ENCODE measurements around the gene BNIPL. TPM values are rescaled to one million over a fixed set of nuclear protein-coding genes. Genes with fewer than 3 reads are reported as not detected.

BNIPL gene
- total and polyA plus RNA-seq, 2 of the 13 experiments (the other 11 are each of a cell fraction or from before 2014, with no cell fraction given), result 0.40 to 1.1 TPM

DNA sequence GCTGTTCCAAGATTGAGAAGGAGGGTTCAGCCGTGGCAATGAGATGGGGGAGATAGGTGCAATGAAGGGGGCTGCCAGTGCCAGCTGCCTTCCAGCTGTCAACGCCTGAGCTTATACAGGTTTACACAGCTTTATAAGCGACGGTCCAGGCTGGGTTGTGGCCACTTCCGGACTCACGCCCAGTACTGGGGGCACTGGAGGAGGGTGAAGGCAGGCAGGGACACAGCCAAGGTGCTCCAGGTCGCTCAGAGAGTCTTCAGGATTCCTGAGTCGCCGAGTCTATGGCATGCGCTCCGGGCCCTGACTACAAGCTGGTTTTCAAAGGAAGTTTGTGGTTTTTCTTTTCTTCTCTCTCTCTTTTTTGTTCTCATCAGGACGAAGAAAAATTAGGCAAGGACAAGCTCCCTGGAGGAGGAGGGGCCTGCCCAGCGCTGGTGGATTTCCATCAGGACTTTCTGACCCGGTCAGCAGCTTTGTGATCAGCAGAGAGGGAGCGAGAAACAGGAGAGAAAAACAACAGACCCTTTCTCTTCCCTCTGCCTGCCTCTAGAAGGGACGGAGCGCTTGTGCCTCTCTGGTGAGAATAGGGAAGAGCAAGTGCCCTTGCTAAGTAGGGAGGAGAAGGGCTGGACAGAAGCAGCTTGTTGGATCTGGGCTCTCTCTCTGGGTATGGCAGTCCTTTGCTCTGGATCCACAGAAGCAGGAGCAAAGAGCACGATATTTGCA, 29.9 kb upstream of the BNIPL start, which contains the start of gene MINDY1 (continued):
- TF ChIP-seq MXI1 (IDR thresholded peaks at IDR 0.05; ENCODE audit: borderline replicate concordance, low read depth, low read length) (0 out of 3 replicates have a peak, but pooled peaks have one; percentile 18), TFE3 (CRISPR knock-in tag; IDR thresholded peaks at IDR 0.05) (no peak), KMT2A (CRISPR knock-in tag; IDR thresholded peaks at IDR 0.05) (no peak; the same call in none of the 2 replicates), IRX3 (CRISPR knock-in tag; IDR thresholded peaks at IDR 0.05; ENCODE audit: borderline replicate concordance, low read depth) (no peak), ATF7-NPFF (CRISPR knock-in tag; IDR thresholded peaks at IDR 0.05; ENCODE audit: low read depth) (no peak), IRF2 (CRISPR knock-in tag; IDR thresholded peaks at IDR 0.05) (no peak), ATF1 (CRISPR knock-in tag; IDR thresholded peaks at IDR 0.05) (no peak), KDM5B (CRISPR knock-in tag; IDR thresholded peaks at IDR 0.05; ENCODE audit: borderline replicate concordance) (no peak), SNAPC2 (CRISPR knock-in tag; IDR thresholded peaks at IDR 0.05) (no peak), ZNF234 (CRISPR knock-in tag; conservative IDR thresholded peaks at IDR 0.05) (no peak), MTF2 (CRISPR knock-in tag; IDR thresholded peaks at IDR 0.05; ENCODE audit: borderline replicate concordance) (no peak), STAT6 (CRISPR knock-in tag; IDR thresholded peaks at IDR 0.05; ENCODE audit: borderline replicate concordance) (no peak), NFIC (IDR thresholded peaks at IDR 0.05; ENCODE audit: low read length) (no peak), ZNF512 (CRISPR knock-in tag; IDR thresholded peaks at IDR 0.05) (no peak)
- TF ChIP-seq, protein P1, sequence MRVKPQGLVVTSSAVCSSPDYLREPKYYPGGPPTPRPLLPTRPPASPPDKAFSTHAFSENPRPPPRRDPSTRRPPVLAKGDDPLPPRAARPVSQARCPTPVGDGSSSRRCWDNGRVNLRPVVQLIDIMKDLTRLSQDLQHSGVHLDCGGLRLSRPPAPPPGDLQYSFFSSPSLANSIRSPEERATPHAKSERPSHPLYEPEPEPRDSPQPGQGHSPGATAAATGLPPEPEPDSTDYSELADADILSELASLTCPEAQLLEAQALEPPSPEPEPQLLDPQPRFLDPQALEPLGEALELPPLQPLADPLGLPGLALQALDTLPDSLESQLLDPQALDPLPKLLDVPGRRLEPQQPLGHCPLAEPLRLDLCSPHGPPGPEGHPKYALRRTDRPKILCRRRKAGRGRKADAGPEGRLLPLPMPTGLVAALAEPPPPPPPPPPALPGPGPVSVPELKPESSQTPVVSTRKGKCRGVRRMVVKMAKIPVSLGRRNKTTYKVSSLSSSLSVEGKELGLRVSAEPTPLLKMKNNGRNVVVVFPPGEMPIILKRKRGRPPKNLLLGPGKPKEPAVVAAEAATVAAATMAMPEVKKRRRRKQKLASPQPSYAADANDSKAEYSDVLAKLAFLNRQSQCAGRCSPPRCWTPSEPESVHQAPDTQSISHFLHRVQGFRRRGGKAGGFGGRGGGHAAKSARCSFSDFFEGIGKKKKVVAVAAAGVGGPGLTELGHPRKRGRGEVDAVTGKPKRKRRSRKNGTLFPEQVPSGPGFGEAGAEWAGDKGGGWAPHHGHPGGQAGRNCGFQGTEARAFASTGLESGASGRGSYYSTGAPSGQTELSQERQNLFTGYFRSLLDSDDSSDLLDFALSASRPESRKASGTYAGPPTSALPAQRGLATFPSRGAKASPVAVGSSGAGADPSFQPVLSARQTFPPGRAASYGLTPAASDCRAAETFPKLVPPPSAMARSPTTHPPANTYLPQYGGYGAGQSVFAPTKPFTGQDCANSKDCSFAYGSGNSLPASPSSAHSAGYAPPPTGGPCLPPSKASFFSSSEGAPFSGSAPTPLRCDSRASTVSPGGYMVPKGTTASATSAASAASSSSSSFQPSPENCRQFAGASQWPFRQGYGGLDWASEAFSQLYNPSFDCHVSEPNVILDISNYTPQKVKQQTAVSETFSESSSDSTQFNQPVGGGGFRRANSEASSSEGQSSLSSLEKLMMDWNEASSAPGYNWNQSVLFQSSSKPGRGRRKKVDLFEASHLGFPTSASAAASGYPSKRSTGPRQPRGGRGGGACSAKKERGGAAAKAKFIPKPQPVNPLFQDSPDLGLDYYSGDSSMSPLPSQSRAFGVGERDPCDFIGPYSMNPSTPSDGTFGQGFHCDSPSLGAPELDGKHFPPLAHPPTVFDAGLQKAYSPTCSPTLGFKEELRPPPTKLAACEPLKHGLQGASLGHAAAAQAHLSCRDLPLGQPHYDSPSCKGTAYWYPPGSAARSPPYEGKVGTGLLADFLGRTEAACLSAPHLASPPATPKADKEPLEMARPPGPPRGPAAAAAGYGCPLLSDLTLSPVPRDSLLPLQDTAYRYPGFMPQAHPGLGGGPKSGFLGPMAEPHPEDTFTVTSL (CRISPR knock-in tag; IDR thresholded peaks at IDR 0.05; ENCODE audit: borderline replicate concordance), result no peak
- TF ChIP-seq, protein P2, sequence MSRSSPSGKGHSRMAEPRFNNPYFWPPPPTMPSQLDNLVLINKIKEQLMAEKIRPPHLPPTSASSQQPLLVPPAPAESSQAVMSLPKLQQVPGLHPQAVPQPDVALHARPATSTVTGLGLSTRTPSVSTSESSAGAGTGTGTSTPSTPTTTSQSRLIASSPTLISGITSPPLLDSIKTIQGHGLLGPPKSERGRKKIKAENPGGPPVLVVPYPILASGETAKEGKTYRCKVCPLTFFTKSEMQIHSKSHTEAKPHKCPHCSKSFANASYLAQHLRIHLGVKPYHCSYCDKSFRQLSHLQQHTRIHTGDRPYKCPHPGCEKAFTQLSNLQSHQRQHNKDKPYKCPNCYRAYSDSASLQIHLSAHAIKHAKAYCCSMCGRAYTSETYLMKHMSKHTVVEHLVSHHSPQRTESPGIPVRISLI (CRISPR knock-in tag; IDR thresholded peaks at IDR 0.05; ENCODE audit: borderline replicate concordance), result no peak
